ENCODE results near the gene PMAIP1.

Gene PMAIP1

DNA sequence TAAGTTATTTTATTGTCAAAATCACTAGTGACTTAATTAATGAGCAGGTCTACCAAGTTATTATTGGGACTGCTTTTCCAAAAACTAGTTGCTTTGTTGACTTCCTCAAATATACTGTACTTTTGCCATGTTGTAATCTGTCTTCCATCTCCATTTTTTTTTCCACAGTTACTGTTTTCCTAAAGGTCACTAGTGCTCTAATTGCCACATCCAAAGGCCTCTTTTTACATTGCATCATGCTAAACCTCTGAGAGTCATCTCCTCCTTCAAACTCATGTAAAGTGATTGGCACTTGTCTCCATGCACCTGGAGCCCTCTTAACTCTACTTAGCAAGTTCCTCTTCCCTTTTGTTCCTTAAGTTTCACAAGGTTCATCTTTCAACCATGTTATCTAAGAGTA is 11.8 kb downstream of the PMAIP1 start:
- no peak for DNase-seq (ENCODE audit: low read depth in 1 of 2, low spot score in 1 of 2)

- DNase-seq (ENCODE audit: low read depth in 1 of 2, low spot score in 1 of 2), result no peak
These were observed 12.3 kb downstream of the PMAIP1 start for GRCh38 chr18:59912007-59912550.

DNA sequence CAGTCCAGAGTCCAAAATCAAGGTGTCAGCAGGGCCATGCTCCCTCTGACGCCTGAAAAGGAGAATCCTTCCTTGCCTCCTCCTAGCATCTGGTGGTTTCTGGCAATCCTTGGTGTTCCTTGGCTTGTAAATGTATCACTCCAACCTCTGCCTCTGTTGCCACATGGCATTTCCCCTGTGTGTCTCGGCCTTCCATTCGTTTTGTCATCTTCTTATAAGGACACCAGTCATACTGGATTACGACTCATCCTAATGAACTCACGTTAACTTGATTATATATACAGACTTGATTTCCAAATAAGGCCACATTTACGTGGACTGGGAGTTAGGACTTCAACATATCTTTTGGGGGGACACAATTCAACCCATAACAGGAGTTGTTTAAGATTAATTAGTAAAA is 15.8 kb downstream of the PMAIP1 start:
- DNase-seq (ENCODE audit: low read depth in 1 of 2, low spot score in 1 of 2), result no peak

DNA sequence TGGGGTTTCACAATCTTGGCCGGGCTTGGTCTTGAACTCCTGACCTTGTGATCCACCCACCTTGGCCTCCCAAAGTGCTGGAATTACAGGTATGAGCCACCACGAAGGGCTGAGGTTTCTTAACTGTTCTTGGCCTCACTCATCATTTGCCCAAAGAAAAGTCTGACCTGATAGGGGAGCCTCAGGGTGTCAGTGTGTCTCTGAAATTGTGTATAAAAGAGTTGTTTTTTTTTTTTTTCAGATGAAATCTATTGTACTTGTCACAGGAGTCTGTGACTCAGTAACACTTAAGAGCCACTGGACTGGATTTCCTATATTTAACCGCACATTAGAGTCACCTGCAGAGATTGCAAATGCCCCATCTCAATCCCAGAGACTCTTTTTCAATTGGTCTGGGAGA is 16.9 kb downstream of the PMAIP1 start:
- no peak for DNase-seq (ENCODE audit: low read depth in 1 of 2, low spot score in 1 of 2)

- DNase-seq (ENCODE audit: low read depth in 1 of 2, low spot score in 1 of 2), result no peak
These were observed 17.6 kb downstream of the PMAIP1 start for GRCh38 chr18:59917422-59917821.

- no peak for DNase-seq (ENCODE audit: low read depth in 1 of 2, low spot score in 1 of 2)
These were observed 18.5 kb downstream of the PMAIP1 start for GRCh38 chr18:59918320-59918755.

- no peak for DNase-seq (ENCODE audit: low read depth in 1 of 2, low spot score in 1 of 2)
These were observed 19.2 kb downstream of the PMAIP1 start for GRCh38 chr18:59918997-59919396.

GRCh38 chr18:59921384-59921891 is 21.6 kb downstream of the PMAIP1 start:
- DNase-seq (ENCODE audit: low read depth in 1 of 2, low spot score in 1 of 2), result no peak

DNA sequence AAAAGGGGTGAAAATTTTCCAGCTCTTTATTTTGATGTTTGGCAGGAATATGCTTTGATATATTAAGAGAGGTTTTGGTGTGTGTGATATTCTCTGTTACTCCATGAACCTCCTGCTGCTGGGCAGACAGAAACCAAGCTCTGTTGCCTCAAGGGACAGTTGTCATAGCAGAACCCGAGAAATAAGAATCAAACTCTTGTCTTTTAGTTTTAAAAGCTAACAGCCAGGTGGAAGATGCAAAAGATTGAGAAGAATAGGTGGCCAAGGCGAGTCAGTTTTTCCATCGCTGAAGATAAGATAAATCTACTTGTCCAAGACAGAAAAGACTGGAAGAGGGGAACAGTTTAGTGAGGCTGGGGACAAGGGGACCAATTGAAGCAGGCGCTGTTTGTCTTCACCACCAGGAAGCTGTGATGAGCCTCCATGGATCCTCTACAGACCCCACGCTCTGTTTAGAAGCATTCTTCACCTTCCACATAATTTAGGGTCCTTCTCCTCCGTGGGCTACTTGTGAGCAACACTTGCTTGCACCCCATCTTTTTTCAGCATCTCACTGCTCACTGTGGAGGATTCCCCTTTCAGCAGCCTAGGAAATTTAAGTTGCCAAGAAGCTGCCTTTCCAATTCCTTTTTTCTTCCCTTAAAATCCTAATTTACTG is 23.9 kb downstream of the PMAIP1 start:
- no peak for DNase-seq (ENCODE audit: low read depth in 1 of 2, low spot score in 1 of 2)

DNA sequence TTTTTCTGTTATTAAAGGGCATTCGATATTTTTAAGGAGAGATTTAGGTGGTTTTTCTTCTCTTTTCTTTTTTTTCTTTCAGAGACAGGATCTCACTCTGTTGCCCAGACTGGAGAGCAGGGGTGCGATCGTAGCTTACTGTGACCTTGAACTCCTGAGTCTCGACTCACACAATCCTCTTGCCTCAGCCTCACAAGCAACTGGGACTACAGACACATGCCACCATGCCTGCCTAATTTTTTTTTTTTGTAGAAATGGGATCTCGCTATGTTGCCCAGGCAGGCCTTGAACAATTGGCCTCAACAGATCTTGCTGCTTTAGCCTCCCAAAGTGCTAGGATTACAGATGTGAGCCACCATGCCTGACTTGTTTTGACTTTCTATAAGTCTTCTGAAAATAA is 26.3 kb downstream of the PMAIP1 start:
- no peak for DNase-seq (ENCODE audit: low read depth in 1 of 2, low spot score in 1 of 2)

GRCh38 chr18:59927246-59927825 is 27.5 kb downstream of the PMAIP1 start:
- peak in 1 of 2 donors; percentile 47 for DNase-seq (ENCODE audit: low read depth in 1 of 2, low spot score in 1 of 2)

DNA sequence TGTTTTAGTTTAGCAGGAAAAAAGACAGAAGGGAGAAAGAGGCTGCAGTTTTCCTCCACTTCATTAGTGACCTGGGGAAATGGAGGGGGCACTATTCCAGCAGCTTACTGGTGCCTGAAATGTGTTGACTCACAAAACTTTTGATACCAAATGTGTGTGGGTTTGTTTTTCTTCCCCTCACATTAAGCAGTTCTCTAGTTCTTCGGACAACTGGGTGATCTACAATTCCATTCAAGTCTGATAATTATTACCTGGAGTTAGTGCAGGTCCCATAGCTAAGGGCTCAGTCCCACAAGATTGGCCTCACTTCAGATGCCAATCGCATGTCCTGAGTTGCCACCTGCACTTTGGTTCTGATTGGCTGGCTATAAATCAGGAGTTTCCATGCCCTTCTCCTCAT is 28.4 kb downstream of the PMAIP1 start:
- DNase-seq (ENCODE audit: low read depth in 1 of 2, low spot score in 1 of 2), result no peak

- no peak for DNase-seq (ENCODE audit: low read depth in 1 of 2, low spot score in 1 of 2)
These were observed 30.0 kb downstream of the PMAIP1 start for GRCh38 chr18:59929621-59930295.

DNA sequence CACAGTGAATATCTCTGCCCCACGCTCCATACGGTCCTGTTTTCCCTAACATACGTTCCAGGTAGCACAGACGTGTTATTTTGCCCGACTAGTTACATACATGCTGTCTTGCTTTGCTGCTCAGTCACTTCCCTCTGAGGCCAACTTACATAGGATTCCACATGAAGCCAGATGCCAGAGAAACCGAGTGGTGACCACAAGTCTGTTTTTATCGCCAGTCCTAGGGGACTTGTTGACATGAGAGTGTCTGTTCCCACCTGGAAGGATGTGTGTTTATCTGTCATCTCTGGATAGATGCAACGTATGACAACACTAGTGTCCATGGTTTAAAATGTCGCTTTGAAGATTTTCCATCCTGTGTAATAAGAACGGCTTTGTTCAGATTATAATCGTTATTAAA is 32.6 kb downstream of the PMAIP1 start:
- DNase-seq (ENCODE audit: low read depth in 1 of 2, low spot score in 1 of 2), result no peak

DNA sequence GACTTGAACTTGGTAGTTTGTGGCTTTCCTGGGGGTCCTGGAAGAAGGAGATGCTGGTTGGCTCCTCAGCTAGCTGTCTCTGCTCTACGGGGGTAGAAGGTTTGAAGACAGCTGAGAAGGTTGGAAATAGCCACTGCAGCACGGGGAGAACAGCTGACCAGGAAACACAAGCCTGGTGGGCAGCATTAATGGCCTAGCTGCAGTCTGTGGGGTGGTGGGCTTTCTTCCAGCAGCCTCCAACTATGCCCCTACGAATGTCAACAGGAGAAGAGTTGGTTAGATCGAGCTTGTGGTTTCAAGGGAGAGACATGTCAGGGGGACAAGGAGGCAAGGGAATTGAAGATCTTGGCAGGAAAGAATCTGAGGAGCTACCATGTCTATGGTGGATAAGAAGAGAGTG is 38.9 kb downstream of the PMAIP1 start:
- DNase-seq (ENCODE audit: low read depth in 1 of 2, low spot score in 1 of 2), result no peak

GRCh38 chr18:59939127-59939526 is 39.3 kb downstream of the PMAIP1 start:
- DNase-seq (ENCODE audit: low read depth in 1 of 2, low spot score in 1 of 2), result no peak

DNA sequence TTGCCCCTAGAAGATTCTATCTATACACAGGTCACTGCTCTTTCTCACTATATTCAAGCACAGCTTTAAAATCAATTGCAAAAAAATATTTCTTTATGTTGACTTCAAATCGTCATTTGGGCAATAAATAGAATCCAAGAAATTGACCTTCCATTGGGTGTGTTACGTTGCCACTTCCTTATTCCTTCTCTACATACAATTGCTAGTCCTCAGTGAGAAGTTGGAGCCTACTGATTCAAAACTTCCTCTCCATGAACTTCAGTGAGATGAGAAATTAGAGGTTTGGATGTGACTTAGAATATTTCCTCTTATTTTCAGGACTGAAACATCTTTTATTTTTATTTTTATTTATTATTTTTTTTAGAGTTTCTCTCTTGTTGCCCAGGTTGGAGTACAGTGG is 40.3 kb downstream of the PMAIP1 start:
- DNase-seq (ENCODE audit: low read depth in 1 of 2, low spot score in 1 of 2), result no peak

DNA sequence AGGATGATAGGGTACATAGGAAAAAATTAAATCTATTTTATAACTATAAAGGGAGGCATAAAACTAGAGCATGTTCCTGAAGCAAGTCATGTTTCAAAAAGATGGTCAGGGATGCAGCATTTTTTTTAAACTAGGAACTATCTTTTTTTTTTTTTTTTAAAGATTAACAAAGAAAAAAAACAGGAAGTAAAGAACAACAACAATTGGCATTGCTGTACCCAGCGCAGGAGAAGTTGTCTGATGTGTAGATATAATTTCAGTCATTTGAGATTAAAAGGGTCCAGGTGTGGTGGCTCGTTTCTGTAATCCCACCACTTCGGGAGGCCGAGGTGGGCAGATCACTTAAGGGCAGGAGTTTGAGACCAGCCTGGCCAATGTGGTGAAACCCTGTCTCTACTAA is 41.5 kb downstream of the PMAIP1 start:
- DNase-seq (ENCODE audit: low read depth in 1 of 2, low spot score in 1 of 2), result no peak

DNA sequence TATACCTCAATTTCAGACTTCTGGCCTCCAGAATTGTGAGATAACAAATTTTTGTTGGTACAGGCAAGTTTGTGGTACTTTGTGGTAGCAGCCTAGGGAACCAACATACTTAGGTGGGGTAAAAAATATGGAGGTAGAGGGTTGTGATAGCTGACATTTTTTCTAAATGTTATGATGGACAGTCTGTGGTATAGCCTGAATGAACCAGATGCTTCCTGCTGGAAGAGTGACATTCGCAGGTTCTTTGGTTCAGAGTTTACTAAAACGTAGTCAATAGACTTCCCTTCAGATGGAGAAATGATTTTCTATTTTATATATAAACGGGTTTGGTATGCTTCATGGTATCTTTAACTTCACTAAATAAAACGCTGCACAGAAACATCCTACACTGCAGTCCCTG is 42.8 kb downstream of the PMAIP1 start:
- no peak for DNase-seq (ENCODE audit: low read depth in 1 of 2, low spot score in 1 of 2)

GRCh38 chr18:59945544-59945943 is 45.7 kb downstream of the PMAIP1 start:
- no peak for DNase-seq (ENCODE audit: low read depth in 1 of 2, low spot score in 1 of 2)

GRCh38 chr18:59950215-59950944 is 50.6 kb downstream of the PMAIP1 start:
- no peak for DNase-seq (ENCODE audit: low read depth in 1 of 2, low spot score in 1 of 2)
